HPDE6-E6E7 (cell line): ENCODE results near the gene DIPK1C.
"Not testable (repeated sequence)": the region's sequence is repeated elsewhere in the genome, so short reads cannot be mapped to it uniquely, and the experiment has no call there.

ENCODE experiments used
- DNase-seq: peaks from one replicate; pipeline ENCODE4 v3.0.0; 2011; ENCODE audit warnings: missing footprints; ENCODE audit errors: extremely low spot score

Gene DIPK1C

GRCh38 chr18:74457043-74457724, at the start of gene DIPK1C:
DIPK1C (minus strand) TSS chr18:74457308; CDS start chr18:74457259, 49 bp downstream.
- no peak for DNase-seq

GRCh38 chr18:74506448-74507084, 49.5 kb upstream of the DIPK1C start:
- no peak for DNase-seq

- DNase-seq: no peak
These were observed 48.7 kb upstream of the DIPK1C start for GRCh38 chr18:74505776-74506175.

- no peak for DNase-seq
These were observed 46.0 kb upstream of the DIPK1C start for GRCh38 chr18:74503137-74503536.

- DNase-seq: peak; percentile 35
These were observed 44.3 kb upstream of the DIPK1C start for GRCh38 chr18:74501386-74501785.

GRCh38 chr18:74500774-74501173, 43.7 kb upstream of the DIPK1C start:
- not testable (repeated sequence) for DNase-seq

- DNase-seq: no peak
These were observed 43.3 kb upstream of the DIPK1C start for GRCh38 chr18:74500372-74500771.

GRCh38 chr18:74499633-74500032, 42.5 kb upstream of the DIPK1C start:
- DNase-seq: peak; percentile 79

- DNase-seq: no peak
These were observed 41.9 kb upstream of the DIPK1C start for GRCh38 chr18:74498712-74499627.

GRCh38 chr18:74497778-74498177, 40.7 kb upstream of the DIPK1C start:
- no peak for DNase-seq

GRCh38 chr18:74497324-74497676, 40.2 kb upstream of the DIPK1C start:
- DNase-seq: no peak

GRCh38 chr18:74496508-74497323, 39.6 kb upstream of the DIPK1C start:
- DNase-seq: peak; percentile 21

- peak; percentile 89 for DNase-seq
These were observed 38.7 kb upstream of the DIPK1C start, which contains the start of gene CNDP2 for GRCh38 chr18:74495581-74496507. CNDP2 (plus strand) TSS chr18:74496363; CDS start chr18:74499974, 3,611 bp downstream.

GRCh38 chr18:74494514-74494913, 37.4 kb upstream of the DIPK1C start:
- DNase-seq: no peak

- DNase-seq: no peak
These were observed 36.6 kb upstream of the DIPK1C start for GRCh38 chr18:74493689-74494088.

- no peak for DNase-seq
These were observed 35.2 kb upstream of the DIPK1C start for GRCh38 chr18:74492259-74492658.

- DNase-seq: no peak
These were observed 32.6 kb upstream of the DIPK1C start for GRCh38 chr18:74489676-74490075.

GRCh38 chr18:74488864-74489263, 31.8 kb upstream of the DIPK1C start:
- no peak for DNase-seq

GRCh38 chr18:74488354-74488753, 31.2 kb upstream of the DIPK1C start:
- DNase-seq: no peak

- no peak for DNase-seq
These were observed 29.2 kb upstream of the DIPK1C start for GRCh38 chr18:74486119-74486849.
